ENCODE results near the gene LEMD2.

- TF ChIP-seq POLR2A (IDR thresholded peaks at IDR 0.05), result no peak
- no peak for TF ChIP-seq CTCF (IDR thresholded peaks at IDR 0.05)
Observed at GRCh38 chr6:33815854-33816253, 26.9 kb upstream of the LEMD2 start.

Measured in heart left ventricle (tissue), 13 donors.